Neural cell (in vitro differentiated cells): ENCODE results near the gene CPT1A. TPM values are rescaled to one million over a fixed set of nuclear protein-coding genes. Genes with fewer than 3 reads are reported as not detected.

Experiments used
- H2AFZ ChIP-seq: fragments of 200-600, 300-800 bp; sonication (generic), shearing (Covaris generic); 2 replicates; pipeline ENCODE4 v1.6.0; 2014; ENCODE audit warnings: low read depth, mild to moderate bottlenecking, antibody characterized with exemption, low read length, moderate library complexity
- H3F3A ChIP-seq: fragments of 200-600 bp; shearing (Covaris generic); 2 replicates; pipeline ENCODE4 v1.6.1; 2016; ENCODE audit warnings: mild to moderate bottlenecking, moderate library complexity, mixed read lengths, antibody characterized with exemption, low read length; ENCODE audit not compliant: insufficient read depth, poor library complexity, severe bottlenecking
- H3K27ac ChIP-seq: fragments of 200-600, 300-800 bp; sonication (generic), shearing (Covaris generic); 2 replicates; pipeline ENCODE4 v1.5.1; 2014; ENCODE audit warnings: mild to moderate bottlenecking, low read length, moderate library complexity
- H3K27me3 ChIP-seq: fragments of 300-800, 200-600 bp; sonication (generic), shearing (Covaris generic); 2 replicates; pipeline ENCODE4 v1.6.0; 2014; ENCODE audit warnings: mild to moderate bottlenecking, low read depth, low read length, moderate library complexity; ENCODE audit not compliant: insufficient read depth
- H3K36me3 ChIP-seq: fragments of 300-800, 200-600 bp; sonication (generic), shearing (Covaris generic); 2 replicates; pipeline ENCODE4 v1.5.1; 2014; ENCODE audit warnings: mild to moderate bottlenecking, antibody characterized with exemption, low read length, moderate library complexity; ENCODE audit not compliant: insufficient read depth
- H3K4me2 ChIP-seq: fragments of 300-800, 200-600 bp; sonication (generic), shearing (Covaris generic); 2 replicates; pipeline ENCODE4 v1.6.0; 2014; ENCODE audit warnings: mild to moderate bottlenecking, low read length
- H3K4me3 ChIP-seq: fragments of 300-800, 200-600 bp; sonication (generic), shearing (Covaris generic); 2 replicates; pipeline ENCODE4 v1.5.1; 2014; ENCODE audit warnings: mild to moderate bottlenecking, low read length, moderate library complexity
- H3K79me2 ChIP-seq: fragments of 200-600 bp; shearing (Covaris generic); replicated peaks from 2 replicates; pipeline ENCODE4 v1.6.0; 2014; ENCODE audit warnings: mild to moderate bottlenecking, low read length, moderate library complexity; ENCODE audit not compliant: insufficient read depth
- H3K9ac ChIP-seq: fragments of 300-800, 200-600 bp; sonication (generic), shearing (Covaris generic); 2 replicates; pipeline ENCODE4 v1.6.1; 2016; ENCODE audit warnings: mild to moderate bottlenecking, low read length, mixed read lengths
- H3K9me2 ChIP-seq: fragments of 200-600 bp; shearing (Covaris generic); 2 replicates; pipeline ENCODE4 v1.6.1; 2016; ENCODE audit warnings: mild to moderate bottlenecking, low read length, mixed read lengths; ENCODE audit not compliant: insufficient read depth
- H3K9me3 ChIP-seq: fragments of 200-600, 300-800 bp; sonication (generic), shearing (Covaris generic); 2 replicates; pipeline ENCODE4 v1.6.1; 2016; ENCODE audit warnings: mild to moderate bottlenecking, mixed run types, low read length, moderate library complexity, mixed read lengths
- H4K20me1 ChIP-seq: fragments of 200-600 bp; shearing (Covaris generic); 2 replicates; pipeline ENCODE4 v1.6.1; 2016; ENCODE audit warnings: mild to moderate bottlenecking, mixed run types; ENCODE audit not compliant: insufficient read depth
- EP300 ChIP-seq: fragments of 450-650 bp; conservative IDR thresholded peaks from 2 replicates; pipeline ENCODE4 v1.6.1; 2014; ENCODE audit warnings: antibody characterized with exemption, mild to moderate bottlenecking, moderate library complexity; ENCODE audit not compliant: poor library complexity, severe bottlenecking
- EZH2 ChIP-seq: fragments of 200-600, 300-800 bp; shearing (Covaris generic), sonication (generic); IDR thresholded peaks from 2 replicates; pipeline ENCODE4 v1.6.1; 2014; ENCODE audit warnings: antibody characterized with exemption, low read length, borderline replicate concordance, mild to moderate bottlenecking; ENCODE audit not compliant: insufficient read depth, poor library complexity, severe bottlenecking
- MXI1 ChIP-seq: fragments of 450-650 bp; conservative IDR thresholded peaks from 2 replicates; pipeline ENCODE4 v1.6.1; 2014; ENCODE audit warnings: antibody characterized with exemption, mild to moderate bottlenecking; ENCODE audit not compliant: poor library complexity, severe bottlenecking
- POLR2AphosphoS5 ChIP-seq: IDR thresholded peaks from 2 replicates; pipeline ENCODE4 v1.6.1; 2012
- RAD21 ChIP-seq: fragments of 450-650 bp; conservative IDR thresholded peaks from 2 replicates; pipeline ENCODE4 v1.6.1; 2014; ENCODE audit warnings: antibody characterized with exemption, mild to moderate bottlenecking, moderate library complexity
- REST ChIP-seq: IDR thresholded peaks from 2 replicates; pipeline ENCODE4 v1.6.1; 2012; ENCODE audit warnings: borderline replicate concordance
- SMC3 ChIP-seq: fragments of 450-650 bp; conservative IDR thresholded peaks from 2 replicates; pipeline ENCODE4 v1.6.1; 2014; ENCODE audit warnings: antibody characterized with exemption, mild to moderate bottlenecking, moderate library complexity; ENCODE audit not compliant: poor library complexity
- TAF1 ChIP-seq: IDR thresholded peaks from 2 replicates; pipeline ENCODE4 v1.6.1; 2012; ENCODE audit warnings: low read depth
- polyA plus RNA-seq: library from polyadenylated mRNA; depleted of rRNA; stranded (reverse); fragments of >200 nt; gene quantifications from 2 replicates; pipeline ENCODE4 v1.2.3, GENCODE V29; 2014
- TF ChIP-seq, protein P1 (sequence below): fragments of 450-650 bp; IDR thresholded peaks from 2 replicates; pipeline ENCODE4 v1.5.1; 2014; ENCODE audit warnings: antibody characterized with exemption, mild to moderate bottlenecking, moderate library complexity; ENCODE audit not compliant: poor library complexity, severe bottlenecking

CPT1A gene
- polyA plus RNA-seq, 1 donor from 2014 or later = 0.35 TPM

DNA sequence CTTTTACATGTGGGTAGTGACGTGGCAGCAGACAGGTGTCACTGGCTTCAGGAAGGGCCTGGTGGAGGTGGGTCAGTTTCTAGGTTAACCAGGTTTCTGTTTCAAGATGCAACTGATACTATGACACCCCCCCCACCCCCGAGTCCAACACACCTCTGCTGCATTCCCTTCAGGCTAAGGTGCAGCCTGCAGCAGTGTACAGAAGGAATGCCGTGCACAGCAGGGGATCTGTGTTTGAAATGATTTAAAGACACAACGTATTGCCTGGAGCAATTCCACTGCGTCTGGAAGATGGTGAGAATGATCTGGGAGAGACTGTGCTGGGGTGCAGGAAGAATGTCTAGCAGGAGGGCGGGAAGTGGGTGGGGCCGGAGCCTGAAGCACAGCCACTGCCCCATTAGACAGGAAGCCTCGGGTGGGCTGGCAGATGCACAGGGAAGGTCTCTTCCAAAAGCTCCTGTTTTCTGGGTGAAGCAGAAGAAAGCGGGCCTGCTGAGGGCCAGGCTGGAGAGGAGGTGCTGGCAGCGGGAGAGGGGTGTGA, 78.5 kb downstream of the CPT1A start:
- Histone ChIP-seq H3K9me3 (no peaks in the 10 kb centered on the region), H3K9me2 (no peaks in the 10 kb centered on the region), H3K27ac (no peak overlapping the region), H3K9ac (no peak overlapping the region), H3F3A (no peaks in the 10 kb centered on the region), H4K20me1 (no peaks in the 10 kb centered on the region), H3K4me2 (no peak overlapping the region), H3K79me2 (no peaks in the 10 kb centered on the region), H3K36me3 (no peaks in the 10 kb centered on the region), H3K27me3 (no peaks in the 10 kb centered on the region), H2AFZ (no peak overlapping the region), H3K4me3 (no peak overlapping the region)
- TF ChIP-seq, protein P1, sequence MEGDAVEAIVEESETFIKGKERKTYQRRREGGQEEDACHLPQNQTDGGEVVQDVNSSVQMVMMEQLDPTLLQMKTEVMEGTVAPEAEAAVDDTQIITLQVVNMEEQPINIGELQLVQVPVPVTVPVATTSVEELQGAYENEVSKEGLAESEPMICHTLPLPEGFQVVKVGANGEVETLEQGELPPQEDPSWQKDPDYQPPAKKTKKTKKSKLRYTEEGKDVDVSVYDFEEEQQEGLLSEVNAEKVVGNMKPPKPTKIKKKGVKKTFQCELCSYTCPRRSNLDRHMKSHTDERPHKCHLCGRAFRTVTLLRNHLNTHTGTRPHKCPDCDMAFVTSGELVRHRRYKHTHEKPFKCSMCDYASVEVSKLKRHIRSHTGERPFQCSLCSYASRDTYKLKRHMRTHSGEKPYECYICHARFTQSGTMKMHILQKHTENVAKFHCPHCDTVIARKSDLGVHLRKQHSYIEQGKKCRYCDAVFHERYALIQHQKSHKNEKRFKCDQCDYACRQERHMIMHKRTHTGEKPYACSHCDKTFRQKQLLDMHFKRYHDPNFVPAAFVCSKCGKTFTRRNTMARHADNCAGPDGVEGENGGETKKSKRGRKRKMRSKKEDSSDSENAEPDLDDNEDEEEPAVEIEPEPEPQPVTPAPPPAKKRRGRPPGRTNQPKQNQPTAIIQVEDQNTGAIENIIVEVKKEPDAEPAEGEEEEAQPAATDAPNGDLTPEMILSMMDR = no peak
- TF ChIP-seq MXI1 = no peak
- TF ChIP-seq EP300 = no peak
- TF ChIP-seq SMC3 = no peak
- no peak for TF ChIP-seq POLR2AphosphoS5
- TF ChIP-seq EZH2 = no peak
- TF ChIP-seq TAF1 = no peak
- TF ChIP-seq REST = no peak
- TF ChIP-seq RAD21 = no peak

- Histone ChIP-seq H3K79me2 (no peaks in the 10 kb centered on the region), H3K4me2 (no peak overlapping the region), H3K36me3 (no peaks in the 10 kb centered on the region), H4K20me1 (no peaks in the 10 kb centered on the region), H3K9ac (no peak overlapping the region), H2AFZ (no peak overlapping the region), H3K27ac (no peak overlapping the region), H3K27me3 (no peaks in the 10 kb centered on the region), H3K4me3 (no peak overlapping the region), H3F3A (no peaks in the 10 kb centered on the region), H3K9me3 (no peaks in the 10 kb centered on the region), H3K9me2 (no peaks in the 10 kb centered on the region)
- TF ChIP-seq MXI1 (no peak), TAF1 (no peak)
These were observed 79.2 kb downstream of the CPT1A start for GRCh38 chr11:68762481-68762880.

DNA sequence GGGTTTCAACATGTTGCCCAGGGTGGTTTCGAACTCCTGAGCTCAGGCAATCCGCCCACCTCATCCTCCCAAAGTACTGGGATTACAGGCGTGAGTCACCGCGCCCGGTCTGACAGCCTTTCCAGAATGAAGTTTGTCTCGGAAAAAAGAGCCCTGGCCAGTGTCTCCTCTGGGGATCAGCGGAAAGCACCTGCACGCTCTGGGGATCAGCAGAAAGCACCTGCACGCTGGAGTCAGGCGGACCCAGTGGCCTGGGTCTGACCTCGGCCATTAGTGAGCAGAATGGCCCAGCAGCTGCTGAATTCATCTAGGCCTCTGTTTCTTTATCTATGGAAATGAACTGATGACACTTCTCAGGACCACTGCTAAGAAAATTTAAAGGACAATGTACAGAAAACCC, 79.9 kb downstream of the CPT1A start:
- H3K27ac ChIP-seq = no peak overlapping the region
- H3K79me2 ChIP-seq = no peaks in the 10 kb centered on the region
- no peak overlapping the region for H3K4me2 ChIP-seq
- H3K9ac ChIP-seq = no peak overlapping the region
- H2AFZ ChIP-seq = no peak overlapping the region
- no peaks in the 10 kb centered on the region for H3K9me3 ChIP-seq
- H3K9me2 ChIP-seq = no peaks in the 10 kb centered on the region
- H3F3A ChIP-seq = no peaks in the 10 kb centered on the region
- H3K4me3 ChIP-seq = no peak overlapping the region
- H4K20me1 ChIP-seq = no peaks in the 10 kb centered on the region
- no peaks in the 10 kb centered on the region for H3K27me3 ChIP-seq
- H3K36me3 ChIP-seq = no peaks in the 10 kb centered on the region
- TF ChIP-seq SMC3 (no peak), RAD21 (no peak), EZH2 (no peak), REST (no peak), TAF1 (no peak), MXI1 (no peak), POLR2AphosphoS5 (no peak), EP300 (no peak)
- TF ChIP-seq, protein P1 = no peak
